Adrenal gland (tissue), 5 donors: ENCODE data around the gene ICAM1.

ENCODE experiments used
- POLR2A ChIP-seq, 2 donors: fragments of 450-650 bp; IDR thresholded peaks; one replicate each; pipeline ENCODE4 v1.6.1; 2017; ENCODE audit warnings: antibody characterized with exemption in 2 of 2, mild to moderate bottlenecking in 2 of 2, moderate library complexity in 1 of 2
- TF ChIP-seq, protein P1 (sequence below), 6 experiments: fragments of 450-650 bp in 4 of 6; fragments of 200-600 bp in 2 of 6; sonication (generic) in 1 of 6; IDR thresholded peaks; 1 replicate in 5 of 6; 2 replicates in 1 of 6; pipeline versions ENCODE4 v1.5.1 to v1.8.0; 2016 to 2021; ENCODE audit warnings: antibody characterized with exemption in 6 of 6, mild to moderate bottlenecking in 2 of 6, moderate library complexity in 1 of 6
- donor health status: DM: no; HTN: no; CAD: no.

DNA sequence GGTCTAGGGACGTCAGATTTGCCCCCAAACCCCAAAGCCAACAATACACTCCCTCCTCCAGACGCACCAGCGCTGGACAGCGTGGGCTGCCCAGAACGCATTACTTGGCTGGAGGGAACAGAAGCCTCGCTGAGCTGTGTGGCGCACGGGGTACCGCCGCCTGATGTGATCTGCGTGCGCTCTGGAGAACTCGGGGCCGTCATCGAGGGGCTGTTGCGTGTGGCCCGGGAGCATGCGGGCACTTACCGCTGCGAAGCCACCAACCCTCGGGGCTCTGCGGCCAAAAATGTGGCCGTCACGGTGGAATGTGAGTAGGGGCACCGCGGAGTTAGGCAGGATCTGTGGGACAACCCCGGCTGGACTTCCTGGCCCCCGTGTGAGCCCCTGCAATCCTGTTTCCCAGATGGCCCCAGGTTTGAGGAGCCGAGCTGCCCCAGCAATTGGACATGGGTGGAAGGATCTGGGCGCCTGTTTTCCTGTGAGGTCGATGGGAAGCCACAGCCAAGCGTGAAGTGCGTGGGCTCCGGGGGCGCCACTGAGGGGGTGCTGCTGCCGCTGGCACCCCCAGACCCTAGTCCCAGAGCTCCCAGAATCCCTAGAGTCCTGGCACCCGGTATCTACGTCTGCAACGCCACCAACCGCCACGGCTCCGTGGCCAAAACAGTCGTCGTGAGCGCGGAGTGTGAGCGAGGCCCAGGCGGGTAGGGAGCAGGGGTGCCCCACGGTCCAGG lies 22.9 kb downstream of the ICAM1 start:
- TF ChIP-seq, protein P1, sequence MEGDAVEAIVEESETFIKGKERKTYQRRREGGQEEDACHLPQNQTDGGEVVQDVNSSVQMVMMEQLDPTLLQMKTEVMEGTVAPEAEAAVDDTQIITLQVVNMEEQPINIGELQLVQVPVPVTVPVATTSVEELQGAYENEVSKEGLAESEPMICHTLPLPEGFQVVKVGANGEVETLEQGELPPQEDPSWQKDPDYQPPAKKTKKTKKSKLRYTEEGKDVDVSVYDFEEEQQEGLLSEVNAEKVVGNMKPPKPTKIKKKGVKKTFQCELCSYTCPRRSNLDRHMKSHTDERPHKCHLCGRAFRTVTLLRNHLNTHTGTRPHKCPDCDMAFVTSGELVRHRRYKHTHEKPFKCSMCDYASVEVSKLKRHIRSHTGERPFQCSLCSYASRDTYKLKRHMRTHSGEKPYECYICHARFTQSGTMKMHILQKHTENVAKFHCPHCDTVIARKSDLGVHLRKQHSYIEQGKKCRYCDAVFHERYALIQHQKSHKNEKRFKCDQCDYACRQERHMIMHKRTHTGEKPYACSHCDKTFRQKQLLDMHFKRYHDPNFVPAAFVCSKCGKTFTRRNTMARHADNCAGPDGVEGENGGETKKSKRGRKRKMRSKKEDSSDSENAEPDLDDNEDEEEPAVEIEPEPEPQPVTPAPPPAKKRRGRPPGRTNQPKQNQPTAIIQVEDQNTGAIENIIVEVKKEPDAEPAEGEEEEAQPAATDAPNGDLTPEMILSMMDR (IDR thresholded peaks at IDR 0.05), result no peak
- TF ChIP-seq POLR2A (IDR thresholded peaks at IDR 0.05), result no peak
